GM12874 (cell line): Measurements from ENCODE around the gene ERC2.

Experiments used
- TF ChIP-seq, protein P1 (sequence below): IDR thresholded peaks from 2 replicates; pipeline ENCODE4 v1.5.1; 2011; ENCODE audit warnings: low read depth, mild to moderate bottlenecking, control low read depth, low read length, moderate library complexity; ENCODE audit not compliant: insufficient read depth

ERC2 gene

DNA sequence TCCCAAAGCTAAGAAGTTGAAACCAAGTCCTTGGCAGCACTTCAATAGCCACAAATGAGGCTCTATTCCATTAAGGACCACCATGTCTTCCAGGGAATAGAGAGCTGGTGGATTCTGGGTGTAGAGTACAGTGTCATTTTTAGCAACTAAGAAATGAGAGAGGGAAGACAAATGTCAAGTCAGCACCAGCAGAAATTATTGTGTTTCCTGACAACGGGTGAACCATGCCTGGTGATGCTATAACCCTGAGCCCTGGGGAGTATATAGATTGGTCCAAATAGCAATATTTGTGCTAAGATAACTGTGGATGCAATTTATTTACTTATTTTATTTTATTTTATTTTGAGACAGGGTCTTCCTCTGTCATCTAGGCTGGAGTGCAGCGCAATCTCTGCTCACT is 675.5 kb downstream of the ERC2 start:
- TF ChIP-seq, protein P1, sequence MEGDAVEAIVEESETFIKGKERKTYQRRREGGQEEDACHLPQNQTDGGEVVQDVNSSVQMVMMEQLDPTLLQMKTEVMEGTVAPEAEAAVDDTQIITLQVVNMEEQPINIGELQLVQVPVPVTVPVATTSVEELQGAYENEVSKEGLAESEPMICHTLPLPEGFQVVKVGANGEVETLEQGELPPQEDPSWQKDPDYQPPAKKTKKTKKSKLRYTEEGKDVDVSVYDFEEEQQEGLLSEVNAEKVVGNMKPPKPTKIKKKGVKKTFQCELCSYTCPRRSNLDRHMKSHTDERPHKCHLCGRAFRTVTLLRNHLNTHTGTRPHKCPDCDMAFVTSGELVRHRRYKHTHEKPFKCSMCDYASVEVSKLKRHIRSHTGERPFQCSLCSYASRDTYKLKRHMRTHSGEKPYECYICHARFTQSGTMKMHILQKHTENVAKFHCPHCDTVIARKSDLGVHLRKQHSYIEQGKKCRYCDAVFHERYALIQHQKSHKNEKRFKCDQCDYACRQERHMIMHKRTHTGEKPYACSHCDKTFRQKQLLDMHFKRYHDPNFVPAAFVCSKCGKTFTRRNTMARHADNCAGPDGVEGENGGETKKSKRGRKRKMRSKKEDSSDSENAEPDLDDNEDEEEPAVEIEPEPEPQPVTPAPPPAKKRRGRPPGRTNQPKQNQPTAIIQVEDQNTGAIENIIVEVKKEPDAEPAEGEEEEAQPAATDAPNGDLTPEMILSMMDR: no peak

DNA sequence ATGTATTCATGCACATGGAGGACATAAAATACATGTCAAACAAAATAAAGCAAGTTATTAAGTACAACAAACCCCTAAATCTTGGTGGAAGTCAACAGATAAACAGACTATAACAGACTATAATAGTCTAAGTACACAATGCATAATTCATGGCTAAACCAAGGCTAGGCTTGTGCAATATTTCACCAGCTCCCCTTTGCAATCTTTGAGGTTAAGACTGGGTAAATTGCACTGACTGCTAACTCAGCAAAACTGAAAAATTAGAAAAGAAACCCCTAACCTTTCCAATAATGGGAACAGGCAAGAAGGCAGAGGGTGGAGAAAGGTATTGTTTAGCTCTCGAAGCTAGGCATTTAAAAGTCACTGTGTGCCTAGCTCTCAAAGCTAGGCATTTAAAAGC is 676.3 kb downstream of the ERC2 start:
- TF ChIP-seq, protein P1: no peak

DNA sequence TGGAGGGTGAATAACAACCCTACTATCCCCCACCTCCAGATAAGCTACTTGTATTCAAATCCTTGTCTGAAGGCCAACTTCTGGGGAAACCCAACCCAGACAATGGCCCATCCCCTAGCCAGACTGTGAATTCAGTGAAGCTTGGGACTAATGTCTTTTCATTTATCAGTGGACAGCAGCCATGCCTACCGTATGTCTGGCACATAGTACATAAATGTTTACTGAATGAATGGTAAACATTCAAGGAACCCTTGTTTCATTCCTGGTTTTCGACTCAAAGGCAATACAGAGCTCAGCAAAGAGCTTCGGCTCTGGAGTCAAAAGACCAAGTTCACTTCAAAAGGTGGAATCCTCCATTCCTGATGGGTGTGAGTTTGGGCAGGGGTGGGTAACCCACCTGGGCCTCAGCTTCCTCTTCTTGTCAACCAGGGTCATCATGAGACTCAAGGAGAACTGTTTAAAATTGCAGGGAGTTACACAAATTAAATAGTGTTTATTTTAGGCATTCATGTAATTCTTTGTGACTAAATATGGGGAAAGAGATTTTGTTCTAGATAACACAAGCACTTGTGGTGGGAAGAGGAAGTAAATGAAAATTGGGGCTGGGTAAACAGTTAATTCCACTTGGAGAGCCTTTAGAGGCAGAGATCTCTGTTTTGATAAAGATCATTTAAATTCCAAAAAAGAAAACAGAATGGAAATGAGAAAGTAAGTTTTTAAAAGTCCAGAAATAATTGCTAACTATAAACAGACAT is 677.5 kb downstream of the ERC2 start:
- TF ChIP-seq, protein P1: no peak

DNA sequence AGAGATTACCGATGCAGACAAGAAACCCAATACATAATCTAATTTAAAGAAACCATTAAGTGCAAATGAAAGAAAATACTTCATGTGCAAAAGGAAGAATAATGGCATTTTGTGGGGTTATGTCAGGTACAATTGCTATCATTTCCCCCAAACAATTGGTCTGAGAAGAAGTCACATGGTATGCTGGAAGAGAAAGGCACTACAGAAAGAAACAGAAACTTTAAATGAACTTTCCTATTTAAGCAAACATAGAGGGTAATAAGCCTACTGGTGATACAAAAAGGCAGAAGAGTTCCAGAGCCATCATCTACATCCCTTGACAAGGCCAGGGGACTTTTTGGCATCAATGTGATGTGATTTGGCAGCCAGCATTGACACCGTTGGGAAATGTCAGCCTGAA is 678.8 kb downstream of the ERC2 start:
- TF ChIP-seq, protein P1: no peak

DNA sequence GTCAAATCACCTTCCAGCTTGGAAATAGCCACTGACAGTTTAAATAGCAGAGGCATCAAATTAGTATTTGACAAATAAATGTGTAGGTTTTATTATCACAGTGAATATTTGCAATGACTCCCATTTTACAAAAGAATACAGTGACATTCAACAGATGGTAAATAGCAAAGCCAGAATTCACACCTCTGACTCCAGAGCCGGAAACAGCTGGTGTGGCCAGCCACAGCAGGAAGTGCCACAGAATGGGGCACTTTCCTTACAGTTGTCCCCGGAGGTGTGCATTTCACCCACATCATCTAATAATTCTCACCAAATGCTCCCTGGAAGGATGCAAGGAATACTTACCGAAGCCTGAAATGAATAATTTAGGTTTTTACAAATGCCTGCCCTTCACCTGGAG is 685.5 kb downstream of the ERC2 start:
- TF ChIP-seq, protein P1: no peak

DNA sequence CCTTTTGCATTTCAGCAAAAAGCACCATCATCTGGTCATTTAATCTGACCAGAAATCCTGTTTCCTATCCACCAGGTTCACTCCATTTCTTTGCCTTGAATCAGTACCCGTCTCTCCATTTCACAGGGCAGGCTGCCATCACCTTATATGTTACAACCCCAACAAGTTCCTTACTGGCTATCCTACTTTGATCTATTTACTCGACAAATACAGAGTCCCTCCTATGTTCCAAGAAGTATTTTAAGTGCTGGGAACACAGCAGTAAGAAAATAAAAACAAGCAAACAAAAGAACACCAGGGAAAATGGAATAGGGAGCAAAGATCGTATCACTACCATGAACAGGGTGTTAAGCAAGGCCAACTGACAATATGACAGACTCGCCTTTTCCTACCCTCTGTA is 685.9 kb downstream of the ERC2 start:
- TF ChIP-seq, protein P1: no peak

DNA sequence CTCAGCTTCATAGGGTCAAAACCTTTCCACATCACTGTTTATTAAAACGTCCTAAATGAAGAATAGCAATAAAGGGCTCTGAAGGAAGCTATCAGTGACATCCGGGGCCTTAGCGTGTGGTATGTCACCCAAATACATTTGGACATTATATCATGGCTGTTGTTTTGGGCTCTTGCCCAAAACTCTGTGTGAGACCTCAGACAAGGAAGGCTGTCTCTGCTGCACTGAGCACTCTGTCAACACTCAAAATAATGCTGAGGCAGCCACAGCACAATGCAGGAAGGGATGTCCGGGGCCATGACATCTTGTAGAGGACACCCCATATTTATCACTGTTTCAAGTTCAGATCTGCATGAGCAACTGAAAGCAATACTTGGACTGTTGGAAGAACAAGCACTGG is 687.4 kb downstream of the ERC2 start:
- TF ChIP-seq, protein P1: no peak
